Ammon's horn (tissue), 1 donor: ENCODE results near the gene C19orf85.
A peak's percentile ranks its signal among the peaks of the same experiment; 100 is the strongest.

Experiments used
- DNase-seq: peaks from one replicate; pipeline ENCODE4 v3.0.0-alpha.2; 2016; ENCODE audit warnings: low spot score

Gene C19orf85

GRCh38 chr19:55489711-55490477 is 25.3 kb upstream of the C19orf85 start:
- DNase-seq: no peak

GRCh38 chr19:55488986-55489710 is 24.6 kb upstream of the C19orf85 start:
- no peak for DNase-seq

- DNase-seq: peak; percentile 54
Measured at GRCh38 chr19:55487924-55488687, 23.6 kb upstream of the C19orf85 start, which contains the start of gene SSC5D. SSC5D (plus strand) TSS chr19:55488436; CDS start chr19:55488590, 154 bp downstream.

GRCh38 chr19:55486971-55487923 is 22.7 kb upstream of the C19orf85 start:
- DNase-seq: no peak

- no peak for DNase-seq
Measured at GRCh38 chr19:55486043-55486970, 21.8 kb upstream of the C19orf85 start.

GRCh38 chr19:55485439-55486011 is 21.0 kb upstream of the C19orf85 start:
- no peak for DNase-seq

- DNase-seq: peak; percentile 71
Measured at GRCh38 chr19:55484593-55485438, 20.3 kb upstream of the C19orf85 start, which contains the start of gene NAT14. NAT14 (plus strand) TSS chr19:55485188; CDS start chr19:55485709, 521 bp downstream.

- DNase-seq: no peak
Measured at GRCh38 chr19:55483706-55484592, 19.4 kb upstream of the C19orf85 start.

GRCh38 chr19:55482967-55483705 is 18.6 kb upstream of the C19orf85 start:
- no peak for DNase-seq

GRCh38 chr19:55482156-55482961 is 17.8 kb upstream of the C19orf85 start:
- no peak for DNase-seq

GRCh38 chr19:55481794-55482155 is 17.2 kb upstream of the C19orf85 start:
- no peak for DNase-seq

GRCh38 chr19:55481148-55481793 is 16.7 kb upstream of the C19orf85 start:
- DNase-seq: no peak

- no peak for DNase-seq
Measured at GRCh38 chr19:55479451-55480230, 15.1 kb upstream of the C19orf85 start.

GRCh38 chr19:55479045-55479444 is 14.5 kb upstream of the C19orf85 start:
- no peak for DNase-seq

GRCh38 chr19:55478364-55478763 is 13.8 kb upstream of the C19orf85 start:
- DNase-seq: no peak
